ENCODE results near the gene F5.
"Not testable (repeated sequence)": the region's sequence is repeated elsewhere in the genome, so short reads cannot be mapped to it uniquely, and the experiment has no call there.

GRCh38 chr1:169533528-169534190, 52.6 kb downstream of the F5 start:
- TF ChIP-seq POLR2AphosphoS5 (IDR thresholded peaks at IDR 0.05; ENCODE audit: borderline replicate concordance, low read depth, low read length); EZH2 (IDR thresholded peaks at IDR 0.05): not testable (repeated sequence)
